Panc1 (cell line): ENCODE measurements around the gene TBC1D10A. TPM values are rescaled to one million over a fixed set of nuclear protein-coding genes. Genes with fewer than 3 reads are reported as not detected.

Experiments
- ATAC-seq: fragments of 200-7000 bp; cut with Tn5 transposase; 2 replicates; pipeline ENCODE4 v1.9.1; 2020; ENCODE audit warnings: mild to moderate bottlenecking, moderate library complexity
- BruUV-seq: library from RNA; stranded (reverse); fragments of 400-500 nt; replicated peaks from 2 replicates; lab custom pipeline; 2021; lab: Mats Ljungman, UMichigan
- CTCF ChIA-PET: fragments of 300-600 bp; sonication (Branson Sonifier 250); formaldehyde crosslinking; loops from one replicate; lab custom pipeline; 2022; ENCODE audit warnings: antibody characterized with exemption; lab: Charles Lee
- POLR2A ChIA-PET: fragments of 300-600 bp; sonication (Branson Sonifier 250); formaldehyde crosslinking; loops from one replicate; lab custom pipeline; 2022; ENCODE audit warnings: antibody characterized with exemption; lab: Charles Lee
- DNase-seq: peaks from one replicate; pipeline ENCODE4 v3.0.0-alpha.2; 2010; ENCODE audit warnings: low read depth, low spot score
- H3K27ac ChIP-seq: 2 replicates; pipeline ENCODE4 v1.5.1; 2011; ENCODE audit warnings: mild to moderate bottlenecking, low read length, inconsistent platforms
- H3K27me3 ChIP-seq: fragments of 200-500 bp; sonication (Bioruptor generic); 2 replicates; pipeline ENCODE4 v1.6.0; 2014; ENCODE audit warnings: low read length, inconsistent platforms; ENCODE audit not compliant: control insufficient read depth, insufficient read depth
- H3K36me3 ChIP-seq: fragments of 200-500 bp; sonication (Bioruptor generic); 2 replicates; pipeline ENCODE4 v1.5.1; 2014; ENCODE audit warnings: inconsistent platforms, mild to moderate bottlenecking, low read length, moderate library complexity; ENCODE audit not compliant: control insufficient read depth, insufficient read depth
- H3K4me1 ChIP-seq: 2 replicates; pipeline ENCODE4 v1.5.1; 2011; ENCODE audit warnings: inconsistent platforms, mild to moderate bottlenecking, low read length, moderate library complexity; ENCODE audit not compliant: control insufficient read depth, insufficient read depth
- H3K4me3 ChIP-seq, 2 experiments: 2 replicates each; pipeline ENCODE4 v1.5.1; 2011 to 2012; ENCODE audit warnings: low read depth in 2 of 2, low read length in 2 of 2, mild to moderate bottlenecking in 2 of 2, inconsistent platforms in 1 of 2, moderate library complexity in 1 of 2
- H3K9me3 ChIP-seq: fragments of 200-500 bp; sonication (Bioruptor generic); 2 replicates; pipeline ENCODE4 v1.5.1; 2014; ENCODE audit warnings: low read depth, mild to moderate bottlenecking, inconsistent platforms, low read length, moderate library complexity; ENCODE audit not compliant: control insufficient read depth, insufficient read depth
- POLR2AphosphoS5 ChIP-seq: IDR thresholded peaks from 2 replicates; pipeline ENCODE4 v1.6.1; 2012; ENCODE audit warnings: mild to moderate bottlenecking, low read depth, low read length, moderate library complexity
- SIN3A ChIP-seq: IDR thresholded peaks from 2 replicates; pipeline ENCODE4 v1.6.1; 2012; ENCODE audit warnings: low read depth, mild to moderate bottlenecking, low read length, moderate library complexity, borderline replicate concordance; ENCODE audit not compliant: insufficient read depth
- TCF7L2 ChIP-seq: IDR thresholded peaks from 2 replicates; pipeline ENCODE4 v1.6.1; 2011; ENCODE audit warnings: mild to moderate bottlenecking, low read depth, low read length, inconsistent platforms
- in situ Hi-C: cut with HindIII; loops from 2 replicates; pipeline ENCODE4 v1.10.0; 2016; ENCODE audit warnings: low sequenced_read_pairs, low pct_unique_long_range_greater_than_20kb
- intact Hi-C: fragments of 100-400 bp; cut with micrococcal nuclease; formaldehyde crosslinking; loops from one replicate; pipeline ENCODE4 v1.10.0; 2022; ENCODE audit not compliant: unreplicated experiment
- total RNA-seq: library from RNA; stranded (reverse); gene quantifications from one replicate; pipeline ENCODE4 v1.2.1, GENCODE V29; 2021; ENCODE audit not compliant: unreplicated experiment
- TF ChIP-seq, protein P1 (sequence below): fragments of 450-650 bp; IDR thresholded peaks from 2 replicates; pipeline ENCODE4 v1.5.1; 2017; ENCODE audit warnings: mild to moderate bottlenecking
- TF ChIP-seq, protein P2 (sequence below), 2 experiments: IDR thresholded peaks; 2 replicates each; pipeline ENCODE4 v1.6.1; 2011 to 2012; ENCODE audit warnings: low read depth in 2 of 2, control low read depth in 1 of 2, low read length in 1 of 2, mild to moderate bottlenecking in 1 of 2, moderate library complexity in 1 of 2; ENCODE audit not compliant: insufficient read depth in 1 of 2

TBC1D10A gene
- total RNA-seq, 1 experiment from 2014 or later, result 14.9 TPM

DNA sequence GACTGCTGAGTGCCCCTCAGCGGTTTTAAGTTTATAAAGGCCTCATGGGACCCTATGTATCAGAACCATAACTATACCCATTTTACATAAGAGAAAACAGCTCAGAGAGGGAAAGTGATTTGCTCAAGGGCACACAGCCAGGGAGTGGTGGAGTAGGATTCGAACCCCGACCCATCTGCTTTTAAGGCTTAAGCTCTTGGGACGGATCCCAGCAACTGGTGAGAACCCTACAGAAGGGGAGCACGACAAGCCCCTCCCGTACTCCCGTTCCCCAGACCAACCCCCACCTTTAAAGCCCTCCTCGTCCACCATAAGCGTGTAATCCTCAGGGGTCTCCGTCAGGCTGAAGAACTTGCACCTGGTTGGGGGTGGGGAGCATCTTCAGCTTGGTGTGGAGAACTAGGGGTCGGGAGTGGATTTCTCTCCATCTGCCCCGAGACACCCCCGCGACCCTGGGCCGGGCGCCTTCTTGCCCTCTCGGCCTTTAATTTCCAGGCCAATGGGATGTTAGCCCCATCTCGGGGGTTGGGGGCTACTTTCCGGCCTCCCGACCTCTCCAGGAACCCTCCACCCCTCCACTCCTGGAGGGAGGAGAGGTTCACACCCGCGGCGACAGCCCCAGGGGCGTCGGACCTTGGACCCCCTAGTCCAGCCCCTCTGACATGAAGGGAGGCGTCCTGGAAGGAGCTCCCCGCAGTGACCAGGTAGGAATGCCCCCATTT lies 38.2 kb downstream of the TBC1D10A start:
- Histone ChIP-seq H3K36me3 (no peaks in the 10 kb centered on the region; the same call in 1 of the 2 replicates), H3K9me3 (no peaks in the 10 kb centered on the region), H3K27ac (peak overlapping the region; percentile 59), H3K4me1 (peaks cover 25% of the 10 kb centered on the region), H3K27me3 (no peaks in the 10 kb centered on the region), H3K4me3 (peak overlapping the region; percentile 60 to 74)
- POLR2A ChIA-PET, result interaction anchor here (0.6 kb wide), 3 partner anchors 36 to 437 kb away, joined by 3 to 6 read pairs (median 3); no protein-coding TSS in a partner anchor
- TSS peak; percentile 67 for BruUV-seq
- CTCF ChIA-PET, result interaction anchor here (0.7 to 1.7 kb wide), 7 partner anchors 14 to 181 kb away, joined by 3 to 12 read pairs (median 5); partner anchors contain the start of genes RNF215 and TBC1D10A
- in situ Hi-C loops, result no loop called here
- intact Hi-C loops, result loop anchor here (5.0 kb wide), 1 partner anchor 99 kb away; the partner anchor contains the start of gene RNF215
- ATAC-seq, result no peak
- TF ChIP-seq, protein P1, sequence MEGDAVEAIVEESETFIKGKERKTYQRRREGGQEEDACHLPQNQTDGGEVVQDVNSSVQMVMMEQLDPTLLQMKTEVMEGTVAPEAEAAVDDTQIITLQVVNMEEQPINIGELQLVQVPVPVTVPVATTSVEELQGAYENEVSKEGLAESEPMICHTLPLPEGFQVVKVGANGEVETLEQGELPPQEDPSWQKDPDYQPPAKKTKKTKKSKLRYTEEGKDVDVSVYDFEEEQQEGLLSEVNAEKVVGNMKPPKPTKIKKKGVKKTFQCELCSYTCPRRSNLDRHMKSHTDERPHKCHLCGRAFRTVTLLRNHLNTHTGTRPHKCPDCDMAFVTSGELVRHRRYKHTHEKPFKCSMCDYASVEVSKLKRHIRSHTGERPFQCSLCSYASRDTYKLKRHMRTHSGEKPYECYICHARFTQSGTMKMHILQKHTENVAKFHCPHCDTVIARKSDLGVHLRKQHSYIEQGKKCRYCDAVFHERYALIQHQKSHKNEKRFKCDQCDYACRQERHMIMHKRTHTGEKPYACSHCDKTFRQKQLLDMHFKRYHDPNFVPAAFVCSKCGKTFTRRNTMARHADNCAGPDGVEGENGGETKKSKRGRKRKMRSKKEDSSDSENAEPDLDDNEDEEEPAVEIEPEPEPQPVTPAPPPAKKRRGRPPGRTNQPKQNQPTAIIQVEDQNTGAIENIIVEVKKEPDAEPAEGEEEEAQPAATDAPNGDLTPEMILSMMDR, result no peak
- TF ChIP-seq, protein P2, sequence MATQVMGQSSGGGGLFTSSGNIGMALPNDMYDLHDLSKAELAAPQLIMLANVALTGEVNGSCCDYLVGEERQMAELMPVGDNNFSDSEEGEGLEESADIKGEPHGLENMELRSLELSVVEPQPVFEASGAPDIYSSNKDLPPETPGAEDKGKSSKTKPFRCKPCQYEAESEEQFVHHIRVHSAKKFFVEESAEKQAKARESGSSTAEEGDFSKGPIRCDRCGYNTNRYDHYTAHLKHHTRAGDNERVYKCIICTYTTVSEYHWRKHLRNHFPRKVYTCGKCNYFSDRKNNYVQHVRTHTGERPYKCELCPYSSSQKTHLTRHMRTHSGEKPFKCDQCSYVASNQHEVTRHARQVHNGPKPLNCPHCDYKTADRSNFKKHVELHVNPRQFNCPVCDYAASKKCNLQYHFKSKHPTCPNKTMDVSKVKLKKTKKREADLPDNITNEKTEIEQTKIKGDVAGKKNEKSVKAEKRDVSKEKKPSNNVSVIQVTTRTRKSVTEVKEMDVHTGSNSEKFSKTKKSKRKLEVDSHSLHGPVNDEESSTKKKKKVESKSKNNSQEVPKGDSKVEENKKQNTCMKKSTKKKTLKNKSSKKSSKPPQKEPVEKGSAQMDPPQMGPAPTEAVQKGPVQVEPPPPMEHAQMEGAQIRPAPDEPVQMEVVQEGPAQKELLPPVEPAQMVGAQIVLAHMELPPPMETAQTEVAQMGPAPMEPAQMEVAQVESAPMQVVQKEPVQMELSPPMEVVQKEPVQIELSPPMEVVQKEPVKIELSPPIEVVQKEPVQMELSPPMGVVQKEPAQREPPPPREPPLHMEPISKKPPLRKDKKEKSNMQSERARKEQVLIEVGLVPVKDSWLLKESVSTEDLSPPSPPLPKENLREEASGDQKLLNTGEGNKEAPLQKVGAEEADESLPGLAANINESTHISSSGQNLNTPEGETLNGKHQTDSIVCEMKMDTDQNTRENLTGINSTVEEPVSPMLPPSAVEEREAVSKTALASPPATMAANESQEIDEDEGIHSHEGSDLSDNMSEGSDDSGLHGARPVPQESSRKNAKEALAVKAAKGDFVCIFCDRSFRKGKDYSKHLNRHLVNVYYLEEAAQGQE (IDR thresholded peaks at IDR 0.05; ENCODE audit: insufficient read depth in 1 of 2, low read depth in 2 of 2, low read length in 1 of 2), result no peak
- no peak for TF ChIP-seq SIN3A
- no peak for TF ChIP-seq POLR2AphosphoS5
- TF ChIP-seq TCF7L2, result no peak
- no peak for DNase-seq

DNA sequence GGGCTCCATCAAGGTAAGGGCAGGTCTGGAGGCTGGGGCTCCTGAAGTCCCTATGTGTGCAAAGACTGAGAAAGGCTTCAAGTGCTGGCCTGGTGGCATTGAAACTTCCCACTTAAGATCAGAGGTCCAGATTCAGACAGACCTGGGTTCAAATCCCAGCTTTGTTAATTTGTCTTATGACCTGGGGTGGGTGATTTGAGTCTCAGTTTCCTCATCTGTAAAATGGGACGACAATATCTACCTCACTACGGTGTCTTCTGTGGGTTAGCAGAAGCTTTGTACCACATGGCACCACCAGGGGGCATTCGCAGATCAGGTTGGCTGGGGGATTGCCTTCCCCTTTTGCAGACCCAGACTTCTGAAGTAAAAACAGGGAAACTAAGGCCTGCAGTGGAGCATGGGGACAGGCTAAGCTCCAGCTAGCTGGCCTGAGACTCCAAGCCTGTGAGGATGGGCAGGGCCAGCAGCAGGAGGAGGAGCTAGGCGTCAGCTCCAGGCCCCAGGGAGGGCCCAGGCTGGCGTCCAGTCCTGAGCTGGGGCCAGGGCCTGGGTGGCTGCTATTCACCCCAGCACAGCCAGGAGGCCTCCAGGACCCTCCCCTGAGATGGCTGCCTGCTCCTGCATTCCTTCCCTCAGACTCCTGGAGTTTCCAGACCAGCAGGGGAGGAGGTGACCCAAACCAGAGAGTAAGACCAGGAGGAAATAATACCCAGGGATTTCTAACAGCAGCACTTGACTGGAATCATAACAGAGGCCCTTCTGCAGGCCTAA lies 38.9 kb downstream of the TBC1D10A start:
- H3K27ac ChIP-seq, result peak overlapping the region; percentile 59; the same call in 1 of the 2 replicates
- POLR2A ChIA-PET, result interaction anchor here (0.6 kb wide), 1 partner anchor 37 kb away, joined by 3 read pairs; no protein-coding TSS in a partner anchor
- ATAC-seq, result peak; percentile 81
- peak overlapping the region in 1 of 2 experiments; percentile 74; a peak in 2 of 4 replicates for H3K4me3 ChIP-seq
- H3K36me3 ChIP-seq, result no peaks in the 10 kb centered on the region; the same call in 1 of the 2 replicates
- H3K9me3 ChIP-seq, result no peaks in the 10 kb centered on the region
- H3K27me3 ChIP-seq, result no peaks in the 10 kb centered on the region
- CTCF ChIA-PET, result interaction anchor here (0.5 to 1.7 kb wide), 9 partner anchors 15 to 675 kb away, joined by 3 to 12 read pairs (median 5); partner anchors contain the start of genes RNF215 and TBC1D10A
- peaks cover 25% of the 10 kb centered on the region for H3K4me1 ChIP-seq
- intact Hi-C loops (loop anchor here (5.0 kb wide), 1 partner anchor 99 kb away; the partner anchor contains the start of gene RNF215), in situ Hi-C loops (no loop called here)
- BruUV-seq, result no TSS peak
- peak; percentile 65 for DNase-seq
- TF ChIP-seq, protein P1, result peak; percentile 79
- TF ChIP-seq SIN3A, result no peak
